GM19035 (cell line): ENCODE results near the gene IFT122.
"Not testable (repeated sequence)": the region's sequence is repeated elsewhere in the genome, so short reads cannot be mapped to it uniquely, and the experiment has no call there.

ENCODE experiments used
- ATAC-seq: cut with Tn5 transposase; IDR thresholded peaks from one replicate; pipeline ENCODE4 v1.9.1; 2021; ENCODE audit not compliant: unreplicated experiment

IFT122 gene

GRCh38 chr3:129469026-129469425 is 29.0 kb downstream of the IFT122 start:
- ATAC-seq = no peak

- no peak for ATAC-seq
These were observed 30.8 kb downstream of the IFT122 start for GRCh38 chr3:129470861-129471260.

DNA sequence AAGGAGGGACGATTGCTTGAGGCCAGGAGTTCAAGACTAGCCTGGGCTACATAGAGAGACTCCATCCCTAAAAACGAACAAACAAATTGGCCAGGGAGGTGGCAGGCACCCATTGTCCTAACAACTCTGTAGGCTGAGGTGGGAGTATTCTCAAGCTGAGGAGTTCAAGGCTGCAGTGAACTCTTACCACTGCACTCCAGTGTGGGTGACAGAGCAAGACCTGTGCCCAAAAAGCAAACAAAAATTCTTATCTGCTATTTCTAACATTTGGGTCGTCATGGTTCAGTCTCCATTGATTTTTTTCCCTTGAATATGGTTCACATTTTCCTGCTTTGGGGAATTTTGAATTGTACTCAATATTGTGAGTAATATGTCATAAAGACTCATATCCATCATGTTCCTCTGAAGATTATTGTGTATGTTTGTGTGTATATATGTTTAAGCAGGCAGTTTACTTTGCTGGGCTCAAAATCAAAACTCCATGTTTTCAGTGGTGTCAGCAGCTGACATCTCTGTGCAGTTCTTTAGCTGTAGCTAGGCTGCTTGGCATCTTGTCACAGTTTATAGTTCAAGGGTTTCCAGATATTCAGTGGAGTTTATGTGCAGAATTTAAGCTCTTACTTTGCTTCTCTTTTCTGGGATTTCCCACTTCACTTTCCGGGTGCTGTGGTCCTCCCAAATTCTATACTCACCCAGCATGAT is 33.2 kb downstream of the IFT122 start:
- no peak for ATAC-seq

DNA sequence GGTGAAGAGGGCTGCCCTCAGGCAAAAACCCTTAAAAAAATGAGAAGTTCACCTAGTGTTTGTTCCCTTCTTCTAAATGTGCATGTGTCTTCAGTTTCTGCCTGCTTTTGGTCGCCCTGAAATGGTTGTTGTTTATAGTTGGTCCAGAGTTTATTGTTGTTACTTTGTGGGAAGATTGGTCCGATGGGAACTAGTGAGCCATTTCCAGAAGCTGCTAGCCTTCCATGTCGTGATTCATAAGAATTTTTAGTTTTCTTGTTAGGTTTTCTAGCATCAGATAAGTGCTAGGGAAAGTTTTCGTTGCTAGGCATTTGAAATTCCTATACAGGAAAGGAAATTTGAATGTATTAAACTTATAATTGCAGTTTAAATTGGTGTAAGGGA is 33.7 kb downstream of the IFT122 start:
- no peak for ATAC-seq

GRCh38 chr3:129474984-129475804 is 35.2 kb downstream of the IFT122 start:
- ATAC-seq = no peak

DNA sequence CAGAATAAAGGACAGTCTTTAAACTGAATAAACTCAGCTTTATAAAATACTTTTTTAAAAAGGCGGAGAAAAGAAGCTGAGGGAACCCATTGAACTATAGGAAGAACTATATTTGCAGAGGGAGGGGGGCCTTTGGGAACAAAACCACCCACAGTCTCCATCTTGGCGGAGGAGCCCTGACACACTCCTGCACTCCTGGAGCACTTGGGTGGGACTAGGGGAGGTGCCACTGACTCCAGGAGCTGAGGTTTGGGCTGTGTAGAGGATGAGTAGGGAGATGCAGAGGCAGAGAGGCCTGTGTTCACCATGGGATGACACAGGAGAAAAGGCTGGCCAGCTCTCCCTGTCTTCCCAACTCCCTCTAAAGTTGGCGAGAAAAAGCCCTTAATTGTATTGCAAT is 35.8 kb downstream of the IFT122 start:
- ATAC-seq = no peak

DNA sequence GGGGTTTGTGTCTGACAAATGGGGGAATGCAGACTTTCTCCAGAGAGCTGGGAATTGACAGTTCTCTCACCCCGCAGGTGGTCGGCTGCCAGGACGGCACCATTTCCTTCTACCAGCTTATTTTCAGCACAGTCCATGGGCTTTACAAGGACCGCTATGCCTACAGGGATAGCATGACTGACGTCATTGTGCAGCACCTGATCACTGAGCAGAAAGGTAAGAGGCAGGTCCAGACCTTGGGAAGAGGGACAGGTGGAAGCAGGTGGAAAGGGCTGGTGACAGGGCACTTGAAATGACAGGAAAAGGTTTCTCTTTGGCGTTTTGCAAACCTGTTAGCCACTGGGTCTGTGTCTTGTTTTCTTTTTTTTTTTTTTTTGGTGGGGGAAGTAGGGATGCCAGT is 36.6 kb downstream of the IFT122 start:
- ATAC-seq = no peak

- not testable (repeated sequence) for ATAC-seq
These were observed 41.3 kb downstream of the IFT122 start for GRCh38 chr3:129481225-129481765.

DNA sequence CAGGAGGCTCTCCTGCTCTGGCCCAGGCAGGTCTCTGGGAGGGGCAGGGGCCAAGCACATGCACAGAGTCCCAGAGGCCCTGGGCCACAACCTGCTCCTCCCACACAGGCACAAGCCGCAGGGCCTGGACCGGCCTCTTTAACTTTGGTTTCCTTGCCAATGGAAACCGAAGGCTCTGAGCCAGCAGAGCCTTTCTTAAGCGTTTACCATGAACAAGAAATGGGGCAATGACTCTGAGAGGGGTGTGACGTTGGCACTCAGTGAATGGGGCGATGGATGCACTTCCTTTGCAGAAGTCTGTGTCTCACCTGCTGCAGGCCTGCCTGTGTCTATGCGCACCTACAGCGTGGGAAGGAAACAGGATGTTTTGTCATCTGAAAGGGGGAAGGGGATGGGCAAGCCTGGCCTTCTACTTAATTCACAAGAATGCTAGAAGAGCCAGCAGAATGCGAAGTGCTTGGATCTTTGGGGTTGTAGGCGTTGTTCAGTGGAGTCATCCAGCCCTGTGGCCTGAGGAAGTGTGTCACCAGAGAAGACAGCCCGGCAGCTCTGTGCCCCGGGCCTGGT is 41.8 kb downstream of the IFT122 start:
- no peak for ATAC-seq

GRCh38 chr3:129482721-129483120 is 42.7 kb downstream of the IFT122 start:
- ATAC-seq = no peak

- ATAC-seq = no peak
These were observed 43.8 kb downstream of the IFT122 start for GRCh38 chr3:129483870-129484269.

DNA sequence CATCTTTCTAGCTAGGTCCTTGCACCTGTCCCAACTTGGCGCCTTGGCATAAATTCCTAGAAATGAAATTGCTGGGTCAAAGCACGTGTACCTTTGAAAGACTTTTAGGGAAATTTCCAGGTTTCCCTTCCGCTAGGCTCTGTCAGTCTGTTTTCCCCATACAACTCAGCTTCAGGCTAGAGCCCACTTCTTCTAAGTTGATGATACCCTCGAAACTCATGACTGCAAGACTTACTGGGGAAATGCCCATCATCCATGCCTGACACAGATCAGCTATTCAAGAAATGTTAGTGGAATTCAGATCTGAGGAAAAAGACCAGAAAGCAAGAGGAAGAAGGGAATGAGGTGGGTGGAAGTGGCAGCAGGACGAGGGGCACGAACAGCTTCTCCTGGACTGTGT is 45.1 kb downstream of the IFT122 start:
- not testable (repeated sequence) for ATAC-seq

- ATAC-seq = peak; percentile 43
These were observed 46.0 kb downstream of the IFT122 start for GRCh38 chr3:129485721-129486663.

- ATAC-seq = no peak
These were observed 46.6 kb downstream of the IFT122 start for GRCh38 chr3:129486664-129487035.

DNA sequence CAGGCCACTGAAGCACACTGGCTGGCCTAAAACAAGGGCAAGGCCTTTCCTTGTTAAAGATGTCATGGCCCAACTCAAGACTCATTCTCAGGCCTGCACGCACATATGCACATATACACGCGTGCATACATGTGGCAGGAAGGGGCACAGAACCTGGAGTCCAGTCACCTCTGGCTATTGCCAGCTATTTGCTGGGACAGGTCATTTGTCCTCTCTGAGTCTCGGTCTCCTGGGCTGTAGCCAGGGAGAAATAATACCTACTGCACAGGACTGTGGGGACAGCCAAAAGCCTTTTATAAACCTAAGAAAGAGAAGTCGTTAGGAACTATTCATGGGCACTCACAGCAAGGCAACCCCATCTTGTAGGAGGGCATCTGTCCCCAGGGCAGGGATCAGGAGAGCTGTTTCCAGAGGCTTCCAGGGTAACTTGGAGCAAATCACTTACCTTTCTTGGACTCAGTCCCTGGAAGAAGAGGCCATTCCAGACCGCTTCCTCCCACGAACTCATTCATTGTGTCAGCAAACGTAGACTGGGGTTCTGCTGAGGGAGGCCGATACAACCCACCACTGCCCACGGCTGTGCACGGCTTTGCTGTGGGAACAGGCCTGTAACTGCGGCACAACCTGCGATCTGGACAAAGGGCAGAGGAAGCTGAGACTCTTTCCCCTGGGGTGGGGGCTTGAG is 47.3 kb downstream of the IFT122 start:
- ATAC-seq = no peak

DNA sequence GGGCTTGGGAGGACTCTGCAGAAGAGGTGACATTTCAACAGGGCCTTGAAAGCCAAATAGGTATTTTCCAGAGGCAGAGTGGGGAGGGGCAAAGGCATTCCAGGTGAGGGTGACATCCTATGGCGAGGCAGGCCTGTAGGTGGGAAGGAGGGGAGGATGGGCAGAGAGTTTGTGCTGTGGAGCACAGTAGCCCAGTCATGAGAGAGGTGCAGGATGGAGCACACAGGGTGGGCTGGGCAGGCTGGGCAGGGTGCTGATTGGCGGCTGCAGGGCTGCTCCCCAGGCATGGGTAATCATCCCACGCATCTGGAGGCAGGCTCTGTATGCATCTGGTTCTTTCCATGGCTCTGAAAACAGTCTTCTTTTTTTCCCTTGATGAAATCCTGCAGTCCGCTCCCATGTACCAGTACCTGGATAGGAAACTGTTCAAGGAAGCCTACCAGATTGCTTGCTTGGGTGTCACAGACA is 47.9 kb downstream of the IFT122 start:
- not testable (repeated sequence) for ATAC-seq

GRCh38 chr3:129489258-129489657 is 49.2 kb downstream of the IFT122 start:
- ATAC-seq = not testable (repeated sequence)

DNA sequence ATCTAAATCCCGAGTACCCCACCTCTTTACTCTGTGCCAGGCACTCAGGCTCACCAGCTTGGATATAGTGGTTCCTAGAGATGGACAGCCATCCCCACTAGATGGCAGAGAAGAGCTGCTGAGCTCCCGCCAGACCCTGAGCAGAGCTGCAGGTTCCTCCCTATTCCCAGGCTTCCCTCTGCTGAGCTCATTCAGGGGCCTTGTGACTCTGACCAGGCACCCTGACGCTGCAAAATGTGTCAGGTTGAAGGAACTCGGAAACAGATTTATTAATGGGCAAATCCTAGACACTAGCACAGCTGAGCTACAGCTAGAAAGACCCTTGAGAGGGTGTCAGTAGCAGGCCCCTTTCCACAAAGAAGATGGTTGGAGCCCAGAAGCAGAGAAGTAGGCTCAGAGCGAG is 50.2 kb downstream of the IFT122 start:
- peak; percentile 76 for ATAC-seq

GRCh38 chr3:129491077-129491476 is 51.1 kb downstream of the IFT122 start:
- not testable (repeated sequence) for ATAC-seq

GRCh38 chr3:129491794-129492193 is 51.8 kb downstream of the IFT122 start:
- ATAC-seq = no peak
